Measurements from ENCODE around the gene TRIM40. TPM values are rescaled to one million over a fixed set of nuclear protein-coding genes. Genes with fewer than 3 reads are reported as not detected.

TRIM40 gene
- total RNA-seq, result not detected in 2 replicates

GRCh38 chr6:30135757-30136156, at the start of gene TRIM40:
TSS of gene TRIM40 (plus strand) at chr6:30136140. CDS start at chr6:30137037, 897 bp downstream.

GRCh38 chr6:30113003-30113759, 22.8 kb upstream of the TRIM40 start, which contains the start of gene TRIM31:
TSS of gene TRIM31 (minus strand) at chr6:30113090. CDS start at chr6:30112805, 285 bp downstream.

GRCh38 chr6:30160785-30161531, 25.0 kb downstream of the TRIM40 start, which contains the start of gene TRIM10:
TSS of gene TRIM10 (minus strand) at chr6:30161211. CDS start at chr6:30160858, 353 bp downstream.

GRCh38 chr6:30163090-30163917, 27.4 kb downstream of the TRIM40 start, which contains the start of gene TRIM15:
TSS of gene TRIM15 (plus strand) at chr6:30163546. CDS start at chr6:30163685, 139 bp downstream.

Other genes starting within 250 kb of the TRIM40 start
- 804 and 1,185 TPM in 2 replicates for gene HLA-A, start 193.6 kb upstream of the TRIM40 start, total RNA-seq
- gene POLR1H, start 74.9 kb upstream of the TRIM40 start, total RNA-seq, result 26.9 and 35.3 TPM in 2 replicates
- 8.9 and 15.9 TPM in 2 replicates for gene PPP1R11, start 68.9 kb upstream of the TRIM40 start, total RNA-seq
- gene RNF39, start 60.4 kb upstream of the TRIM40 start, total RNA-seq, result not detected in 2 replicates
- gene TRIM31, start 23.1 kb upstream of the TRIM40 start, total RNA-seq, result not detected in 2 replicates
- not detected in 2 replicates for gene TRIM10, start 25.1 kb downstream of the TRIM40 start, total RNA-seq
- not detected in 2 replicates for gene TRIM15, start 27.4 kb downstream of the TRIM40 start, total RNA-seq
- 19.8 and 32.6 TPM in 2 replicates for gene TRIM26, start 77.3 kb downstream of the TRIM40 start, total RNA-seq
- 6.3 and 8.8 TPM in 2 replicates for gene TRIM39, start 190.8 kb downstream of the TRIM40 start, total RNA-seq
- gene RPP21, start 209.0 kb downstream of the TRIM40 start, total RNA-seq, result 15.1 and 18.3 TPM in 2 replicates

All from bladder microvascular endothelial cell (primary cell).